Measurements from ENCODE around the gene TMEM238L. TPM values are rescaled to one million over a fixed set of nuclear protein-coding genes. Genes with fewer than 3 reads are reported as not detected.

The TMEM238L gene
- total RNA-seq, 1 donor = not detected

- no peak for DNase-seq (ENCODE audit: low read depth in 2 of 3, low spot score in 2 of 3)
Observed at GRCh38 chr17:10806545-10807262, 2.8 kb upstream of the TMEM238L start.

- no peak for DNase-seq (ENCODE audit: low read depth in 2 of 3, low spot score in 2 of 3)
Observed at GRCh38 chr17:10805911-10806310, 2.0 kb upstream of the TMEM238L start.

GRCh38 chr17:10804546-10804945 lies 647 bp upstream of the TMEM238L start:
- no peak for DNase-seq (ENCODE audit: low read depth in 2 of 3, low spot score in 2 of 3)

GRCh38 chr17:10803350-10803749 lies 549 bp downstream of the TMEM238L start:
- no peak for DNase-seq (ENCODE audit: low read depth in 2 of 3, low spot score in 2 of 3)

- no peak for DNase-seq (ENCODE audit: low read depth in 2 of 3, low spot score in 2 of 3)
Observed at GRCh38 chr17:10802496-10803284, 1.2 kb downstream of the TMEM238L start.

- DNase-seq (ENCODE audit: low read depth in 2 of 3, low spot score in 2 of 3) = no peak
Observed at GRCh38 chr17:10799407-10799806, 4.5 kb downstream of the TMEM238L start.

- no peak for DNase-seq (ENCODE audit: low read depth in 2 of 3, low spot score in 2 of 3)
Observed at GRCh38 chr17:10798910-10799309, 5.0 kb downstream of the TMEM238L start.

GRCh38 chr17:10798332-10798749 lies 5.6 kb downstream of the TMEM238L start:
- DNase-seq (ENCODE audit: low read depth in 2 of 3, low spot score in 2 of 3) = no peak

- no peak for DNase-seq (ENCODE audit: low read depth in 2 of 3, low spot score in 2 of 3)
Observed at GRCh38 chr17:10797476-10798328, 6.2 kb downstream of the TMEM238L start.

GRCh38 chr17:10793816-10794215 lies 10.1 kb downstream of the TMEM238L start:
- DNase-seq (ENCODE audit: low read depth in 2 of 3, low spot score in 2 of 3) = no peak

GRCh38 chr17:10793256-10793655 lies 10.6 kb downstream of the TMEM238L start:
- DNase-seq (ENCODE audit: low read depth in 2 of 3, low spot score in 2 of 3) = no peak

- peak in 2 of 3 donors; percentile 37 to 59 for DNase-seq (ENCODE audit: low read depth in 2 of 3, low spot score in 2 of 3)
Observed at GRCh38 chr17:10792151-10792550, 11.7 kb downstream of the TMEM238L start.

GRCh38 chr17:10790491-10791401 lies 13.2 kb downstream of the TMEM238L start:
- DNase-seq (ENCODE audit: low read depth in 2 of 3, low spot score in 2 of 3) = no peak

- no peak for DNase-seq (ENCODE audit: low read depth in 2 of 3, low spot score in 2 of 3)
Observed at GRCh38 chr17:10789694-10790271, 14.1 kb downstream of the TMEM238L start.

- no peak for DNase-seq (ENCODE audit: low read depth in 2 of 3, low spot score in 2 of 3)
Observed at GRCh38 chr17:10787306-10788045, 16.4 kb downstream of the TMEM238L start.

GRCh38 chr17:10785295-10785694 lies 18.6 kb downstream of the TMEM238L start:
- no peak for DNase-seq (ENCODE audit: low read depth in 2 of 3, low spot score in 2 of 3)

- no peak for DNase-seq (ENCODE audit: low read depth in 2 of 3, low spot score in 2 of 3)
Observed at GRCh38 chr17:10779609-10780008, 24.3 kb downstream of the TMEM238L start.

GRCh38 chr17:10777890-10778289 lies 26.0 kb downstream of the TMEM238L start:
- no peak for DNase-seq (ENCODE audit: low read depth in 2 of 3, low spot score in 2 of 3)

All from hematopoietic multipotent progenitor cell (in vitro differentiated cells).